Body of pancreas (tissue), 4 donors: ENCODE data around the gene CROCC. TPM values are rescaled to one million over a fixed set of nuclear protein-coding genes. Genes with fewer than 3 reads are reported as not detected.

ENCODE experiments used
- ATAC-seq: fragments of 150-250 bp; one replicate; pipeline ENCODE4 v1.9.1; 2016
- DNase-seq, 4 donors: peaks; one replicate each; pipeline ENCODE4 v3.0.0-alpha.2; 2019
- H3K27ac ChIP-seq, 4 donors: fragments of 200-600 bp; sonication (generic); 1 replicate in 3 of 4; 2 replicates in 1 of 4; pipeline versions ENCODE4 v1.5.1 to v1.6.1; 2016 to 2019; ENCODE audit warnings: mild to moderate bottlenecking in 1 of 4, mixed read lengths in 1 of 4, moderate library complexity in 1 of 4
- H3K27me3 ChIP-seq, 2 donors: fragments of 200-600 bp; sonication (generic); one replicate each; pipeline ENCODE4 v1.6.0; 2016; ENCODE audit warnings: mild to moderate bottlenecking in 1 of 2
- H3K36me3 ChIP-seq, 2 donors: fragments of 200-600 bp; sonication (generic); replicated peaks in 1 of 2; 2 replicates each; pipeline ENCODE4 v1.5.1; 2016; ENCODE audit warnings: low read depth in 2 of 2; ENCODE audit not compliant: insufficient read depth in 1 of 2
- H3K4me1 ChIP-seq: fragments of 200-600 bp; sonication (generic); one replicate; pipeline ENCODE4 v1.6.0; 2016
- H3K4me3 ChIP-seq, 2 donors: fragments of 200-600 bp; sonication (generic); 1 replicate in 1 of 2; 2 replicates in 1 of 2; pipeline ENCODE4 v1.5.1; 2016 to 2019
- H3K9me3 ChIP-seq, 3 donors: fragments of 200-600 bp; sonication (generic); 1 replicate in 2 of 3; 2 replicates in 1 of 3; pipeline ENCODE4 v1.5.1; 2016
- CTCF ChIP-seq, 7 experiments: fragments of 450-650 bp in 4 of 7; fragments of 200-600 bp in 3 of 7; sonication (generic) in 3 of 7; IDR thresholded peaks; one replicate each; pipeline ENCODE4 v1.5.1; 2016 to 2019; ENCODE audit warnings: antibody characterized with exemption in 7 of 7
- POLR2A ChIP-seq, 3 donors: fragments of 450-650 bp; IDR thresholded peaks; one replicate each; pipeline ENCODE4 v1.6.1; 2016; ENCODE audit warnings: antibody characterized with exemption in 3 of 3, mild to moderate bottlenecking in 2 of 3
- WGBS, 2 donors: methylation state at CpG; one replicate each; pipeline ENCODE4 v1.1.5; 2017; 5-methylcytosine and 5-hydroxymethylcytosine counted together
- intact Hi-C: fragments of 100-400 bp; cut with DNase I; formaldehyde crosslinking; loops from one replicate; pipeline ENCODE4 v1.15.1; 2023
- total RNA-seq, 2 donors: library from RNA; depleted of rRNA; stranded (reverse); fragments of >200 nt; gene quantifications; one replicate each; pipeline ENCODE4 v1.1.0, GENCODE V29; 2016

The CROCC gene
- total RNA-seq, 2 donors from 2014 or later, result 49.8 to 151 TPM

GRCh38 chr1:16976966-16977365 is 55.2 kb downstream of the CROCC start:
- TF ChIP-seq CTCF (IDR thresholded peaks at IDR 0.05), result no peak
- no peak for TF ChIP-seq POLR2A (IDR thresholded peaks at IDR 0.05)
- WGBS, 2 donors, result 87% methylated on average over 16 of the region's 16 CpGs; no CpG with 5 or more reads in 1 of the 2 donors
- Histone ChIP-seq H3K4me3 (no peak overlapping the region), H3K27ac (no peak overlapping the region), H3K36me3 (no peaks in the 10 kb centered on the region), H3K9me3 (no peaks in the 10 kb centered on the region), H3K4me1 (peaks cover 6% of the 10 kb centered on the region), H3K27me3 (no peaks in the 10 kb centered on the region)
- no peak for ATAC-seq
- intact Hi-C loops, result loop anchor here (10.0 kb wide), 1 partner anchor 48 kb away; no protein-coding TSS in a partner anchor
- no peak for DNase-seq

- no peak for DNase-seq
- ATAC-seq, result no peak
- Histone ChIP-seq H3K4me3 (no peak overlapping the region), H3K9me3 (no peaks in the 10 kb centered on the region), H3K27ac (no peak overlapping the region), H3K36me3 (no peaks in the 10 kb centered on the region), H3K27me3 (no peaks in the 10 kb centered on the region), H3K4me1 (peaks cover 6% of the 10 kb centered on the region)
- no peak for TF ChIP-seq POLR2A (IDR thresholded peaks at IDR 0.05)
- TF ChIP-seq CTCF (IDR thresholded peaks at IDR 0.05), result no peak
- WGBS, 2 donors, result 88 to 100% methylated on average over 5 of the region's 5 CpGs
- intact Hi-C loops, result loop anchor here (10.0 kb wide), 1 partner anchor 47 kb away; no protein-coding TSS in a partner anchor
Observed at GRCh38 chr1:16977377-16977776, 55.6 kb downstream of the CROCC start.

- intact Hi-C loops, result loop anchor here (10.0 kb wide), 1 partner anchor 47 kb away; no protein-coding TSS in a partner anchor
- Histone ChIP-seq H3K9me3 (no peaks in the 10 kb centered on the region), H3K27me3 (no peaks in the 10 kb centered on the region), H3K4me3 (no peak overlapping the region), H3K4me1 (peaks cover 6% of the 10 kb centered on the region), H3K36me3 (no peaks in the 10 kb centered on the region), H3K27ac (no peak overlapping the region)
- DNase-seq (no peak), ATAC-seq (no peak)
- TF ChIP-seq CTCF (IDR thresholded peaks at IDR 0.05) (no peak), POLR2A (IDR thresholded peaks at IDR 0.05) (no peak)
- whole genome bisulfite sequencing, 2 donors, result 77 to 86% methylated on average over 2 to 4 of the region's 4 CpGs
Observed at GRCh38 chr1:16978139-16978538, 56.4 kb downstream of the CROCC start.

- no peak overlapping the region for H3K4me3 ChIP-seq
- intact Hi-C loops, result loop anchor here (10.0 kb wide), 1 partner anchor 46 kb away; no protein-coding TSS in a partner anchor
- TF ChIP-seq POLR2A (IDR thresholded peaks at IDR 0.05) (no peak), CTCF (IDR thresholded peaks at IDR 0.05) (no peak)
- no peaks in the 10 kb centered on the region for H3K36me3 ChIP-seq
- H3K4me1 ChIP-seq, result peaks cover 6% of the 10 kb centered on the region
- H3K27me3 ChIP-seq, result no peaks in the 10 kb centered on the region
- H3K9me3 ChIP-seq, result no peaks in the 10 kb centered on the region
- H3K27ac ChIP-seq, result no peak overlapping the region
- no peak for ATAC-seq
- peak in 3 of 4 donors; percentile 13 to 45 (median 28) for DNase-seq
- 72 to 100% methylated on average over 4 to 19 of the region's 20 CpGs for WGBS, 2 donors
Observed at GRCh38 chr1:16978567-16979474, 57.1 kb downstream of the CROCC start.
